IMR-90 (cell line): ENCODE results near the gene DNAH6.

Experiments used
- BHLHE40 ChIP-seq: fragments of 150-350 bp; IDR thresholded peaks from 2 replicates; pipeline ENCODE4 v1.6.1; 2016; ENCODE audit warnings: mild to moderate bottlenecking, low read depth, low read length
- CEBPB ChIP-seq: IDR thresholded peaks from 2 replicates; pipeline ENCODE4 v1.6.1; 2012; ENCODE audit warnings: low read depth, low read length, improper control_type of control experiment
- CTCF ChIP-seq: conservative IDR thresholded peaks from 2 replicates; pipeline ENCODE4 v1.5.1; 2012; ENCODE audit warnings: mild to moderate bottlenecking, low read depth, low read length, improper control_type of control experiment
- POLR2A ChIP-seq: IDR thresholded peaks from 2 replicates; pipeline ENCODE4 v1.6.1; 2012; ENCODE audit warnings: mild to moderate bottlenecking, low read depth, low read length
- RAD21 ChIP-seq: IDR thresholded peaks from 2 replicates; pipeline ENCODE4 v1.6.1; 2012; ENCODE audit warnings: low read length, improper control_type of control experiment
- RCOR1 ChIP-seq: IDR thresholded peaks from 2 replicates; pipeline ENCODE4 v1.6.1; 2012; ENCODE audit warnings: mild to moderate bottlenecking, low read length, improper control_type of control experiment; ENCODE audit not compliant: insufficient replicate concordance
- RFX5 ChIP-seq: IDR thresholded peaks from 2 replicates; pipeline ENCODE4 v1.8.0; 2012; ENCODE audit warnings: low read depth, mild to moderate bottlenecking, low read length, moderate library complexity
- SMC3 ChIP-seq: fragments of 150-350 bp; IDR thresholded peaks from 2 replicates; pipeline ENCODE4 v1.6.1; 2016; ENCODE audit warnings: low read depth, mild to moderate bottlenecking, antibody characterized with exemption, low read length, moderate library complexity
- USF2 ChIP-seq: fragments of 150-350 bp; IDR thresholded peaks from 2 replicates; pipeline ENCODE4 v1.6.1; 2017; ENCODE audit warnings: mild to moderate bottlenecking, antibody characterized with exemption, low read length, low read depth

GRCh38 chr2:84486441-84487115 is 29.7 kb upstream of the DNAH6 start:
- no peak for TF ChIP-seq USF2
- no peak for TF ChIP-seq CTCF
- TF ChIP-seq CEBPB: no peak
- TF ChIP-seq RAD21: no peak
- TF ChIP-seq RCOR1: no peak
- no peak for TF ChIP-seq SMC3
- TF ChIP-seq BHLHE40: no peak
- TF ChIP-seq POLR2A: no peak
- TF ChIP-seq RFX5: no peak
